ENCODE data around the gene FUNDC1. TPM values are rescaled to one million over a fixed set of nuclear protein-coding genes. Genes with fewer than 3 reads are reported as not detected.
"Not testable (repeated sequence)": the region's sequence is repeated elsewhere in the genome, so short reads cannot be mapped to it uniquely, and the experiment has no call there.

The FUNDC1 gene
- total RNA-seq (2014; rRNA removed; shearing (Covaris generic)) = 38.9 and 39.6 TPM in 2 replicates

- peak; percentile 95 for DNase-seq (ENCODE audit: low read depth)
These were observed at the start of gene FUNDC1 for GRCh38 chrX:44542567-44543325. TSS of gene FUNDC1 (minus strand) at chrX:44542859. CDS start at chrX:44542832, 27 bp downstream.

DNA sequence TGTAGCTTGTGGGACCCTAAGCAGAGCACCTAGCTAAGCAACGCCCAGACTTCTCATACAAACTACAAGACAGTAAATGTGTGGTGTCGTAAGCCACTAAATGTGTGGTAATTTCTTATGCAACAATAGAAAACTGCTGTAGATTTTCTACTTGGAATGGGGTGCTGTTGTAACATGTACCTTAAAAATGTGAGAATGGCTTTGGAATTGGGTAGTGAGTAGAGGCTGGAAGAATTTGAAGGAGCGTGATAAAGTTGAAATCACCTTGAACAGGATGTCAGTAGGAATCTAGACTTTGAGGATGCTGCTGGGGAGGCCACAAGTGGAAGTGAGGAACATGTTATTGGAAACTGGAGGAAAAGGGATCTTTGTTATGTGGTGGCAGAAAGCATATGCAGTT, 43.2 kb upstream of the FUNDC1 start:
- DNase-seq (ENCODE audit: low read depth) = no peak

GRCh38 chrX:44580466-44580865, 37.8 kb upstream of the FUNDC1 start:
- peak; percentile 4 for DNase-seq (ENCODE audit: low read depth)

DNA sequence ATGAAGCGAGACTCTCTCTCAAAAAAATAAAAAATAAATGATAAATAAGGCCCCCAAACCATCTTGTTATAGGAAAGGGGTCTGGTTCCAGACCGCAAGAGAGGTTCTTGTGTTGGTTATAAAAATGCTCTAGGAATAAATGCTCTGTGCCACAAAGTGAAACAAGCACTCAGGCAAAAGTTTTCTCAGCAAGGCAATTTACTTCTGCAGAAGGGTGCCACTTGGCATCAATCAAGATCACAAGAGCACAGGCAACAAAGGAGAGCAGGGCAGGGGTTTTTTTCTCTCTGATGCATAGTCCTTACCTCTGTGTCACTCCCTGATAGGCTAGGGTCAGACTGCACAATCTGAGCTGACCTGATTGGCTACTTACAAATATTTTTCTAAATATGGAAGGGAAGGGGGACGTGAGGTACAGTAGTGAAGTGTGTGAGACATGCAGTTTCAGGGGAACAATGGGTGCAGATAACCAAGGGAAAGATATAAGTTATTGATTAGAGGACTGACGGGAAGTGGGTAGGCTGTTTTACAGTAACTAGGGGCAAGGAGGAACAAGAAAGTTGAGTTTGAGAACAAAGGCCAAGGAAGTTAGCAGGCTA, 29.8 kb upstream of the FUNDC1 start:
- DNase-seq (ENCODE audit: low read depth) = no peak

- peak; percentile 26 for DNase-seq (ENCODE audit: low read depth)
These were observed 27.9 kb upstream of the FUNDC1 start for GRCh38 chrX:44570522-44570921.

DNA sequence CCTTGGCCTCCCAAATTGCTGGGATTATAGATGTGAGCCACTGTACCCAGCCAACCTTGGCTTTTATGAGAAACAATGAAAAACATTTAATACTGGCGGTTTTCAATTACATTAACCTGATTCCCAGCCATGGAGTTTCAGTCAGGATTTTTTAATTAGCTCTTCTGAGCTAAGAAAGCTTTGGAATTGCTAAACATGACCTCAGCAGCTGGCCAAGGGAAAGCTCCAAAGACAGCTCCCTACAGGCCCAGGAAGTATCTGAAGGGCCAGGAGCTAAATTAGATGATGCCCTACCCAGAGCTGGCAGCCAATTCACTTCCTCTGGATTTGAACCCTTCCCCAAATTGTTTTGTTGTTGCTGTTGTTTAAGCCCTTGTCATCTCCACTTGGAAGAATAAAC, 26.5 kb upstream of the FUNDC1 start:
- DNase-seq (ENCODE audit: low read depth) = no peak

DNA sequence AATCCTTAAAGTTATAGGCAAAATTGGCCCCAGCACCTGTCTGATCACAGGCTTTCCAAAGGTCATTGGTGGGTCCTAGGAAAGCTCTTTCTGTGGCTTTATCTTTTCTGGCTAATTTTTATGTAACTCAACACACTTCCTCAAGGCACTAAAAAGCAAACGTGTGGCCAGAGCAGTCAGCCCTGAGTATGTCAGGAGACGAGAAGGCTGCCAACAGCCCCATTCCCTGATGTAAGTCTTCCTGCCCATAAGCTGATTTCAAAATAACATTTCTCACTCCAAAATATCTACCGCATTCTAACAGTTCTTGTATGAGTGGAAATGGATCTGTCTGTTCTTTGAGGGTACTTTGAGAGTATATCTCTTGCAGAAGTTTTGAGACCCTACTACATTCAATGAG, 25.5 kb upstream of the FUNDC1 start:
- no peak for DNase-seq (ENCODE audit: low read depth)

DNA sequence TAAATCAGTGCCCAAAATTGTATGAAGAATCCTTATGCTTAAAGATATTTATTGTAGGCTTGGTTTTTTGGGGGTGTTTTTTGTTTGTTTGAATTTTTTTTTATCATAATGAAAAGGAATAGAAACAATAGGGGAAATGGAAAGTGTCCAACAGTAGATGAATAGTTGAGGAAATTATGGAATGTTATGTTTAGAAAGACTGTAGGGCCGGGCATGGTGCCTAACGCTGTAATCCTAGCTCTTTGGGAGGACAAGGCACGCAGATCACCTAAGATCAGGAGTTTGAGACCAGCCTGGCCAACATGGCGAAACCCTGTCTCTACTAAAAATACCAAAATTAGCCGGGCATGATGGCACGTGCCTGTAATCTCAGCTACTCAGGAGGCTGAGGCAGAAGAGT, 19.2 kb upstream of the FUNDC1 start:
- not testable (repeated sequence) for DNase-seq (ENCODE audit: low read depth)

DNA sequence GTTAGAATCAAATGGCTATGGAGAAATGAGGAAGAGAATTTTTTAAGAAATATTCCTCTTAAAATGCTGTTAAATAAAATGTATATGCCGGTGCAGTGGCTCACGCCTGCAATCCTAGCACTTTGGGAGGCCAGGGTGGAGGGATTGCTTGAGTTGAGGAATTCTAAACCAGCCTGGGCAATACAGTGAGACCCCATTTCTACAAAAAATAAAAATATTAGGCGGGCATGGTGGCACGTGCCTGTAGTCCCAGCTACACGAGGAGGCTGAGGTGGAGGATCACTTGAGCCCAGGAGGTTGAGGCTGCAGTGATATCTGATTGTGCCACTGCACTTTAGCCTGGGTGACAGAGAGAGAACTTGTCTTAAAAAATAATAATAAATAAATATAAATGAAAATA, 7.9 kb upstream of the FUNDC1 start:
- DNase-seq (ENCODE audit: low read depth) = no peak

DNA sequence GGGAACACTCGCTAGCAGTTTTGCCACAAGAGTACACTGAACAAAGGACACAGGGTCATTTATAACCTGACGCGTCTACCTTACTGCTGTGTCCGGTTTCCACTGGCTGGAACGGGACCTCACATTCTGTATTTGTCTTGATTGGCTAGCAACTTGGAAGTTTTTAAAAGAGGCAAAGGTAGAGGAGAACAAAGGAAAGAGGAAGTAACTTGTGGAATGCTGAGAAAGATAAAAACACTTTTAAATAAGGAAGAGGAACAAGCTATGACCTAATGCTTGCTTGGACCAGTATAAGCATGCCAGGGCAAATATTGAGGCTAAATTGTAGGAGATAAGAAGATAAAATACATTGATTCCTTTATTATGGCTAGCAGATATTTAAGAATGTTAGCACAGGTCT, 2.8 kb upstream of the FUNDC1 start:
- DNase-seq (ENCODE audit: low read depth) = not testable (repeated sequence)

DNA sequence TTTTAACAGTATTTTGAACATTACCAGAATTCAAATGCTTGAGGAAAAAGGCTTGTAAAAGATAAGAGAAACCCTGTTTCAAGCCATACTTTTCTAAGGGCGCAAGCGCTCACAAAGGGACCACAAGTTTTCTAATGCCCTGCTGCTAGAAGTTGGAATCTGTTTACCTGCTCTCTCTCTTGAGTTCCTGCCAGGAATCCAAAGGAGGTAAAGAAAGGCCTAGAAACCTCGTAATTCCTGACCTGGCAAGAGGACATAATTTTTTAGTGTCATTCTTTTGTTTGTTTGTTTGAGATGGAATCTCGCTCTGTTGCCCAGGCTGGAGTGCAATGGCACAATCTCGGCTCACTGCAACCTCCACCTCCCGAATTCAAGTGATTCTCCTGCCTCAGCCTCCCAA, 1.4 kb upstream of the FUNDC1 start:
- DNase-seq (ENCODE audit: low read depth) = no peak

GRCh38 chrX:44536198-44536597, 6.5 kb downstream of the FUNDC1 start:
- DNase-seq (ENCODE audit: low read depth) = no peak

GRCh38 chrX:44529310-44529709, 13.3 kb downstream of the FUNDC1 start:
- no peak for DNase-seq (ENCODE audit: low read depth)

DNA sequence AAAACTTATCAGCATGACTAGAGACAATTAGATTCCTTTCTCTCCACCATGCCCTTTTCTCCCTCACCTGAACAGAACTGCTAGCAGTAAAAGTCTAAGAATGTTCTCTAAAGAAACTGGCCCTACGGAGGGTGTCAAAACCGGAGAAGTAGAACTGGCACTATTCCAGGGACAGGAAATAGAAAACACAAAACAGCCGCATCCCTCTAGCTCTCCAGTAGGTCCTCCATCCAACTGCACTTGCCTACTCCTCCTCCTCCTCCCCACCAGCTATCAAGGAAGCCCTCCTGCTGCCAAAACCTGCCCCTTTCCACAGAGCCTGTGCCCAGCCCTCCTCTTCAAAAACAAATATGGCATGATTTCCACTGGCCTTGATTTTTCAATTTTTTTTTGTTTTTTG, 28.4 kb downstream of the FUNDC1 start:
- no peak for DNase-seq (ENCODE audit: low read depth)

- no peak for DNase-seq (ENCODE audit: low read depth)
These were observed 35.4 kb downstream of the FUNDC1 start for GRCh38 chrX:44507292-44507691.

DNA sequence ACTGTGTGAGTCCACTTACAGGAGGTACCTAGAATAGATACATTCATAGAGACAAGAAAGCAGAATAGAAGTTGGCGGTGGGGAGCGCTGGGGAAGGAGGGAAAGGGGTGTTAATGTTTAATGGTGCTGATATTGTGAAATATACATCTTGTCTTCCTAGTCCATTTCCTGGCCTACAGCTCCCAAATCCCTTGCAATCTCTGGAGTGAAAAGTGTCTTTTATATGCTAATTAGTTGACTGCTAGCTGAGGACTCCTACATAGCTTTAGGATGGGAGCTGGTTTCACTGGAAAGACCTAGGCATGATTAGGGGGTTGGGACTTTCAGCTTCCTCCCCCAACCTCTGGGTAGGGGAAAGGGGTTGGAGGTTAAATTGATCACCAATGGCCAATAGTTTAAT, 36.0 kb downstream of the FUNDC1 start:
- DNase-seq (ENCODE audit: low read depth) = no peak

- no peak for DNase-seq (ENCODE audit: low read depth)
These were observed 39.1 kb downstream of the FUNDC1 start for GRCh38 chrX:44503560-44503959.

GRCh38 chrX:44495091-44495490, 47.6 kb downstream of the FUNDC1 start:
- no peak for DNase-seq (ENCODE audit: low read depth)

DNA sequence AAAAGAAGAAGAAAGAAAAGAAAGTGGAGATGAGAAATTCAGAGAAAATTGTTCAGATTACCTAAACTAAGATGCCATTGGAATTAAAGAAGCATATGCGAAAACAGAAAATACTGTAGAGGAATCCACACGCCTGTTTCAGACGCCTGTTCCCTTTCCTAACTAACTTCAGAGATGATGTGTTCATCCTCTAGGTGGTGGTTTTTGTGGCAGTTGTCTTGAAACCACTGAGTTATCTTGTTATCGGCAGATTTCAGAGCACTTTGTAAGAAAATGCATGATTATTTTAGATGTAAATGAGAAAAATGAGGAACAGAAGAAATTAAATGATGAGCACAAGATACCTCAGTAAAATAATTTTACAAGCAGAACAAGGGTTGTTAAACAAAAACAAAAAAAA, 48.3 kb downstream of the FUNDC1 start:
- no peak for DNase-seq (ENCODE audit: low read depth)

- DNase-seq (ENCODE audit: low read depth) = no peak
These were observed 53.1 kb downstream of the FUNDC1 start for GRCh38 chrX:44489515-44489914.

- no peak for DNase-seq (ENCODE audit: low read depth)
These were observed 58.0 kb downstream of the FUNDC1 start for GRCh38 chrX:44484607-44485146.

- DNase-seq (ENCODE audit: low read depth) = no peak
These were observed 58.6 kb downstream of the FUNDC1 start for GRCh38 chrX:44483965-44484606.

- DNase-seq (ENCODE audit: low read depth) = no peak
These were observed 60.1 kb downstream of the FUNDC1 start for GRCh38 chrX:44482575-44482974.

All from RPMI7951 (cell line).